IPS-NIHi7 (cell line): ENCODE measurements around the gene CNNM3.

Experiments used
- DNase-seq: peaks from one replicate; pipeline ENCODE4 v3.0.0; 2012; ENCODE audit warnings: mixed read lengths; ENCODE audit errors: extremely low spot score

CNNM3 gene

GRCh38 chr2:96816836-96817702 lies 1.0 kb downstream of the CNNM3 start:
- DNase-seq: no peak

- DNase-seq: no peak
Measured at GRCh38 chr2:96817882-96818281, 1.8 kb downstream of the CNNM3 start.

- peak; percentile 33 for DNase-seq
Measured at GRCh38 chr2:96819128-96819875, 3.2 kb downstream of the CNNM3 start.

GRCh38 chr2:96819876-96820511 lies 3.9 kb downstream of the CNNM3 start:
- no peak for DNase-seq

GRCh38 chr2:96821113-96821675 lies 5.1 kb downstream of the CNNM3 start:
- DNase-seq: no peak

- no peak for DNase-seq
Measured at GRCh38 chr2:96822786-96823185, 6.7 kb downstream of the CNNM3 start.

- no peak for DNase-seq
Measured at GRCh38 chr2:96823198-96823597, 7.1 kb downstream of the CNNM3 start.

- DNase-seq: no peak
Measured at GRCh38 chr2:96824079-96824870, 8.2 kb downstream of the CNNM3 start.

GRCh38 chr2:96825057-96825456 lies 9.0 kb downstream of the CNNM3 start:
- DNase-seq: no peak

- DNase-seq: no peak
Measured at GRCh38 chr2:96826546-96827278, 10.6 kb downstream of the CNNM3 start.

GRCh38 chr2:96828436-96828835 lies 12.4 kb downstream of the CNNM3 start:
- DNase-seq: no peak

- DNase-seq: no peak
Measured at GRCh38 chr2:96828874-96829273, 12.8 kb downstream of the CNNM3 start.

- no peak for DNase-seq
Measured at GRCh38 chr2:96830044-96830562, 14.0 kb downstream of the CNNM3 start.

GRCh38 chr2:96831679-96832078 lies 15.6 kb downstream of the CNNM3 start:
- peak; percentile 44 for DNase-seq

GRCh38 chr2:96832408-96832753 lies 16.3 kb downstream of the CNNM3 start:
- DNase-seq: no peak

- peak; percentile 87 for DNase-seq
Measured at GRCh38 chr2:96832754-96833507, 16.9 kb downstream of the CNNM3 start.

- no peak for DNase-seq
Measured at GRCh38 chr2:96835830-96836229, 19.8 kb downstream of the CNNM3 start.

GRCh38 chr2:96837575-96837974 lies 21.5 kb downstream of the CNNM3 start:
- no peak for DNase-seq

- no peak for DNase-seq
Measured at GRCh38 chr2:96838345-96839292, 22.6 kb downstream of the CNNM3 start.
